Measurements from ENCODE around the gene C2CD4C.

DNA sequence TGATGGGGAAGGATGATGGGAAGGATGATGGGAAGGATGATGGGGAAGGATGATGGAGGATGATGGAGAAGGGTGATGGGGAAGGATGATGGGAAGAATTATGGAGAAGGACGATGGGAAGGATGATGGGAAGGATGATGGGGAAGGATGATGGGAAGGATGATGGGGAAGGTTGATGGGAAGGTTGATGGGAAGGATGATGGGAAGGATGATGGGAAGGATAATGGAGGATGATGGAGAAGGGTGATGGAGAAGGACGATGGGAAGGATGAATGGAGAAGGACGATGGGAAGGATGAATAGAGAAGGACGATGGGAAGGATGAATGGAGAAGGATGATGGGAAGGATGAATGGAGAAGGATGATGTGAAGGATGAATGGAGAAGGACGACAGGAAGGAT, 13.5 kb downstream of the C2CD4C start:
- TF ChIP-seq YY1 (IDR thresholded peaks at IDR 0.05; ENCODE audit: insufficient read depth, insufficient read length): no peak
- no peak for TF ChIP-seq ZNF274 (IDR thresholded peaks at IDR 0.05; ENCODE audit: low read depth, low read length)
- no peak for TF ChIP-seq SUZ12 (IDR thresholded peaks at IDR 0.05; ENCODE audit: extremely low read depth, insufficient read depth, insufficient read length)
